Measurements from ENCODE around the gene ZNF608. TPM values are rescaled to one million over a fixed set of nuclear protein-coding genes. Genes with fewer than 3 reads are reported as not detected.

ZNF608 gene
- total RNA-seq, 1 experiment from 2014 or later: 5.6 TPM

DNA sequence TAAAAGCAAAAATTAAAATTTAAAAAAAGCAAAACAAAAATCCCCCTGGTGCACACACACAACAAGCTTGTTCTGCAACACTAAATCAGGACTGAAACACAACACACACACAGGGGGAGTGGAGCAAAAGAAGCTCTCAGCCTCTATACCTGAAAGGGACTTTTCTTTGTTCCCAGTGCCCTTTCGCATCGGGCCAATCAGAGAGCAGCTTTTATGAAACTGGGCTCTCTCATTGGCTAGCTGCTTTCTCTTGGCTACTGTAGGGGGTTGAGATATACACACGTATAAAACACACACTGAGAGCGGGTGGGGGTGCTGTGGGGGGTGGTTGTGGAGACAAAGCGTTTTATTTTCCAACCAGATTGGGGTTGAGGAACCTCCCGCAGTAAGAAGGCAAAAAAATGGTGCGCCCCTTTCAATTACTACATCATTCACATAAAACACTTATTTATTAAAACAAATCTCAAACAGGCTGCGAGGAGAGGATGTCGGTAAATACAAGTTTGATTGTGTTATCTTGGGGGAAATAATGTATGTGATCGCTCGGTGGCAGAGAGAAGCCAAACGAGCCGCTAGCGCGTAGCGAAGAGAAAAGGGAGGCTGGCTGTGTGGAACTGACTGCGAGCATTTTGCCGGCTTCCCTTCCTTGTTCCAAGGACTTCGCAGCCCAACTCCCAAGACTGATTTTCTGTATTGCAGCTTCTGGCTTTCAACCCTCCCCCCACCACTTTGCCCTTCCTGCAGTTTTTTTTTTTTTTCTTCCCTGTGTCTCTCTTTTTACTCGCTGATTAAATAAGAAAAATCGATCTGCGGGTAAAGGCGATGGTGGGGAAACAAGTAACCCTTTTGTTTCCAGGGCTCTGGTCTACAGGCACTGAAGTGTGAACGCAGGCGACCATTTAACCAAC is 2.5 kb upstream of the ZNF608 start:
- POLR2A ChIA-PET: interaction anchor here (0.6 to 2.5 kb wide), 22 partner anchors 8 to 796 kb away, joined by 3 to 8 read pairs (median 4); no protein-coding TSS in a partner anchor
- DNase-seq (ENCODE audit: low read depth, low spot score) (peak; percentile 92), ATAC-seq (peak; percentile 90)
- Histone ChIP-seq H3K4me3 (replicated peaks in 1 of 2; ENCODE audit: low read depth in 1 of 2, low read length in 2 of 2) (peak overlapping the region; percentile 65 to 68), H3K27me3 (ENCODE audit: insufficient read depth, low read length) (no peaks in the 10 kb centered on the region), H3K4me2 (ENCODE audit: low read length) (peak overlapping the region; percentile 95), H3K79me2 (ENCODE audit: insufficient read depth, low read length) (no peaks in the 10 kb centered on the region), H2AFZ (ENCODE audit: low read depth, low read length, poor library complexity, severe bottlenecking) (peak overlapping the region; percentile 64), H3K4me1 (ENCODE audit: control insufficient read depth in 1 of 2, insufficient read depth in 2 of 2, low read length in 2 of 2) (peaks cover 30 to 42% of the 10 kb centered on the region in 2 experiments; a peak in 3 of 4 replicates), H4K20me1 (ENCODE audit: insufficient read depth) (no peaks in the 10 kb centered on the region), H3K36me3 (ENCODE audit: control insufficient read depth in 1 of 2, insufficient read depth in 2 of 2, low read length in 2 of 2) (no peaks in the 10 kb centered on the region), H3K9ac (ENCODE audit: low read length) (peak overlapping the region; percentile 67), H3K9me2 (ENCODE audit: insufficient read depth) (no peaks in the 10 kb centered on the region), H3K9me3 (ENCODE audit: control insufficient read depth in 1 of 2, insufficient read depth in 1 of 2, low read depth in 1 of 2, low read length in 2 of 2) (no peaks in the 10 kb centered on the region), H3K27ac (ENCODE audit: low read depth, low read length) (peak overlapping the region; percentile 66)
- TF ChIP-seq YY1 (IDR thresholded peaks at IDR 0.05; ENCODE audit: extremely low read depth, insufficient replicate concordance, low read depth, low read length): no peak
- no peak for TF ChIP-seq ZNF274 (IDR thresholded peaks at IDR 0.05; ENCODE audit: low read depth, low read length)
- 0 out of 2 replicates have a peak, but pooled peaks have one; percentile 6 for TF ChIP-seq SRF (IDR thresholded peaks at IDR 0.05; ENCODE audit: low read depth)
- peak; percentile 62 for TF ChIP-seq TCF7L2 (IDR thresholded peaks at IDR 0.05; ENCODE audit: borderline replicate concordance, extremely low read depth, insufficient read depth, insufficient read length)
- TF ChIP-seq POLR2A (IDR thresholded peaks at IDR 0.05; ENCODE audit: borderline replicate concordance, extremely low read depth, insufficient read depth, insufficient read length): peak; percentile 80
- peak; percentile 32; the same call in 1 of the 2 replicates for TF ChIP-seq CEBPB (IDR thresholded peaks at IDR 0.05; ENCODE audit: low read depth)
- TF ChIP-seq POLR2AphosphoS5 (IDR thresholded peaks at IDR 0.05; ENCODE audit: low read depth, low read length): peak; percentile 78
- no peak for TF ChIP-seq REST (IDR thresholded peaks at IDR 0.05; ENCODE audit: low read depth)
- TF ChIP-seq EZH2 (IDR thresholded peaks at IDR 0.05): no peak
- peak; percentile 72 for TF ChIP-seq SP1 (IDR thresholded peaks at IDR 0.05; ENCODE audit: low read depth)
- TF ChIP-seq, protein P1, sequence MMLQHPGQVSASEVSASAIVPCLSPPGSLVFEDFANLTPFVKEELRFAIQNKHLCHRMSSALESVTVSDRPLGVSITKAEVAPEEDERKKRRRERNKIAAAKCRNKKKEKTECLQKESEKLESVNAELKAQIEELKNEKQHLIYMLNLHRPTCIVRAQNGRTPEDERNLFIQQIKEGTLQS (IDR thresholded peaks at IDR 0.05): no peak
- TF ChIP-seq RAD21 (IDR thresholded peaks at IDR 0.05; ENCODE audit: low read depth): peak; percentile 15; the same call in 1 of the 2 replicates
- no peak for TF ChIP-seq JUND (IDR thresholded peaks at IDR 0.05)
- TF ChIP-seq CBX3 (IDR thresholded peaks at IDR 0.05; ENCODE audit: low read depth): peak; percentile 13; the same call in 1 of the 2 replicates
- BruUV-seq (replicated peaks): TSS peak; percentile 97
- intact Hi-C loops (cut with micrococcal nuclease): loop anchor here (2.0 to 10.0 kb wide), 2 partner anchors 92 to 794 kb away; no protein-coding TSS in a partner anchor
- CTCF ChIA-PET: interaction anchor here (0.6 to 1.0 kb wide), 3 partner anchors 135 to 1087 kb away, joined by 3 to 5 read pairs (median 3); no protein-coding TSS in a partner anchor
- RAD21 ChIA-PET (ENCODE audit: low non-redundant PET in 1 of 2, low total read pairs in 2 of 2, uncharacterized antibody in 2 of 2, unreplicated experiment in 2 of 2): interaction anchor here (0.6 to 1.1 kb wide), 6 partner anchors 8 to 1852 kb away, joined by 3 to 8 read pairs (median 3); partner anchors contain the start of gene PHAX (in 1 of the 2)

All from HCT116 (cell line).